Limb (tissue), 2 donors: ENCODE results near the gene VPS37C.

ENCODE experiments used
- DNase-seq, 2 donors: peaks; one replicate each; pipeline ENCODE4 v3.0.0-alpha.2; 2016; ENCODE audit errors: extremely low spot score in 2 of 2

The VPS37C gene

GRCh38 chr11:61133956-61134662, 27.1 kb downstream of the VPS37C start:
- DNase-seq = no peak

DNA sequence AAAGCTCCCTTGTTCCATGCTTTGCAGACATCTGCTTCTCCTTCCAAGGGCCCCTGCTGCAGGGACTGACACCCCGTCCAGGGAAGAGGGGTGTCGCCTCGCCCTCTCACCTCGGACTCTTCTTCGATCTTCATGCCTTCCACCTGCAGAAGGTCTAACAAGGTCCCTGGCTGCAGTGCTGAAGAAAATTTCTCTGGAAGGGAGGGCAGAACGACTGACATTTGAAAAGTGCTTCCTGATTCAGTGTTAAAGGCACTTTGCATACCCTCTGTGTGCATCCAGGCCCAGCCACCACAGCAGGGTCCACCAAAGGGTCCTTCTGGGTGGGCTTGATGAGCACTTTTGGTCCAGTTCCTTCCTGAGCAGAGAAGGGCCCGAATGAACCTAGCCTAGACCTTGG, 28.1 kb downstream of the VPS37C start:
- DNase-seq = no peak

- no peak for DNase-seq
Observed at GRCh38 chr11:61132646-61133045, 28.6 kb downstream of the VPS37C start.

DNA sequence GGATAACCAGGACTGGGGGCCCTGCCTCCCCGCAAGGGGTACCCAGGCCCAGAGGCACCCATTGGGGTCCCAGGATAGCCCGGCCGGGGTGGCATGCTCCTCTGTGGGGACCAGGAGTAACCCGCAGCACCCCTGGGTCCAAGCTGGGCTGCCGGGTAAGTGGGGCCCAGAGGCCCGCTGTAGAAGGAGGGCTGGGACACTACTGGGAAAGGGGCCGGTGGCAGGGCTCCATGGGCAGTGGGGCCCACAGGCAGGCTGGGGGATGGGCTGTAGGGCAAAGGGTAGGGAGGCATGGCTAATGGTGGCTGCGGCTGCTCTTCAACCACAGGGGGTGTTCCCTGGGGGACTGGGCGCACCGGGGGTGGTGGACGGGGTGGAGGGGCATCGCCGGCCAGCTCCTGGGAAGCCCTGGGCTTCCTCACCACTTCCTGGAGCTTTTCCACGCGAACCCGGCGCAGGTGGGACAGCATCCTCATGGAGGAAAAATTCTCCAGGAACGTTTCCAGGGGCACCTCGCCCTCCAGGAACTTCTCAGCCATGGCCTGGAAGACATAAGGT, 29.1 kb downstream of the VPS37C start:
- DNase-seq = no peak

GRCh38 chr11:61131586-61131985, 29.6 kb downstream of the VPS37C start:
- no peak for DNase-seq

GRCh38 chr11:61131186-61131585, 30.0 kb downstream of the VPS37C start:
- peak in 1 of 2 donors; percentile 13 for DNase-seq

DNA sequence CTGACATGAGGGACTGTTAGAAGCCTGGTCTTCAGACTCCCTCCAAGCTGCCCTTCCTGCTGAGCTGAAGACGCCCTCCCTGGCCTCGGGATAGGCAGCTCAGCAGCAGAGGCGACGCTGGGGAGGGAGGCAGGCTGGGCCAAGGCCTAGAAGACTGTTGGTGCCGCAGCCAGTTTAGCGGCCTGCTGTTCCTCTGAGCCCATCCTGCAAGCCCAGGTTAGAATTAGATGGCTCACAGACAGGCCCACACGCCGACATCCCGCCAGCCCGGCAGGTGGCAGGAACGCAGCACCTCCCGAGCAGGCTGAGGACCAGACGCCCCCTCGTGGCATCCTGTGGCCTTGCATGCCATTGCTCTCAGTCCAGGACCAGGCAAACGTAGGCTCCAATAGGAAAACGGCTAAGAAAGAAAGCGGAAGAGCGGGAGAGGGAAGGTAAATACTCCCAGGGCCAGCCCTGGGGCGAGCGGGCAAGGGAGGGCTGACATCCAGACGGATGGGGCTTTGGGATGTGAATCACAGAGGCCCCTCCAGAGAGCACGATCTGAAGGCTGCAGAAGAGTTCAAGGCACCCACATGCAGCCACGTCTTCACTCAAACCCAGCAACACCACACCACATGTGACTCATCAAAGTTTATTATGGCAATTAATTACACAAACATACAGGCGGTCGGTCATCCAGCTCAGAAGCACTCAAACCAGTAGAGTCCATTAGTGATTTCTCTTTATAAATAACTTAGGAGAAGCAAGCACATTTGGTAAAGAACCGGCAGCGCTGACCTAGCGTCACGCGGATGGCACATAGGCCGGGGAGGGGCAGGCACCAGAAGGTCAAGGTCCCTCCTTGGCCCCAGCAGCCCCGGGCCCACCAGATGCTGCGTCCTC, 31.3 kb downstream of the VPS37C start:
- DNase-seq = peak; percentile 86 to 94

GRCh38 chr11:61128947-61129638, 32.1 kb downstream of the VPS37C start:
- no peak for DNase-seq

- no peak for DNase-seq
Observed at GRCh38 chr11:61127991-61128390, 33.2 kb downstream of the VPS37C start.

DNA sequence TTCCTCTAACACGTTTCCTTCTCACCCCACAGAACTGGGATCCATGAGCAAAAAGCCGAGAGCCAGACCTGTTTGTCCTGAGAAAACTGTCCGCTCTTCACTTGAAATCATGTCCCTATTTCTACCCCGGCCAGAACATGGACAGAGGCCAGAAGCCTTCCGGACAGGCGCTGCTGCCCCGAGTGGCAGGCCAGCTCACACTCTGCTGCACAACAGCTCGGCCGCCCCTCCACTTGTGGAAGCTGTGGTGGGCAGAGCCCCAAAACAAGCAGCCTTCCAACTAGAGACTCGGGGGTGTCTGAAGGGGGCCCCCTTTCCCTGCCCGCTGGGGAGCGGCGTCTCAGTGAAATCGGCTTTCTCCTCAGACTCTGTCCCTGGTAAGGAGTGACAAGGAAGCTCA, 35.0 kb downstream of the VPS37C start:
- DNase-seq = peak in 1 of 2 donors; percentile 54

DNA sequence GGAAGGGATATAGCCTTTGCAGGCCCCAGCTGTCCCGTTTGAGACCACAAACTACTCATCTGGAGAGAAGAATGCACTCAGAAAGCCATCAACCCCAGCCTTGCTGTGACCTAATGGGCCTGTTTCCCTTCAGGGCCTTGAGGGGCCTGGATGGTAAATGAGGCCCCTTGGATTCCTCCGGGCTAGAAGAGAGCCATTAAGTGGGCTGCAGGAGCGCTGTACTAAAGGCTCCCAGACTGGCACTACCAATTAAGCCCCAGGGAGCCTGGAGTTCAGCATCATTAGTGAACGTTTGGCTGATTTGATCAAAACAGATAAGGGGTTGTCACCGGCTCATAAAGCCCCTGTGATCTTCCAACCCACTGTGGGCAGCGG, 35.9 kb downstream of the VPS37C start:
- DNase-seq = no peak

GRCh38 chr11:61124574-61125309, 36.5 kb downstream of the VPS37C start:
- DNase-seq = no peak

GRCh38 chr11:61123775-61124571, 37.3 kb downstream of the VPS37C start:
- no peak for DNase-seq

DNA sequence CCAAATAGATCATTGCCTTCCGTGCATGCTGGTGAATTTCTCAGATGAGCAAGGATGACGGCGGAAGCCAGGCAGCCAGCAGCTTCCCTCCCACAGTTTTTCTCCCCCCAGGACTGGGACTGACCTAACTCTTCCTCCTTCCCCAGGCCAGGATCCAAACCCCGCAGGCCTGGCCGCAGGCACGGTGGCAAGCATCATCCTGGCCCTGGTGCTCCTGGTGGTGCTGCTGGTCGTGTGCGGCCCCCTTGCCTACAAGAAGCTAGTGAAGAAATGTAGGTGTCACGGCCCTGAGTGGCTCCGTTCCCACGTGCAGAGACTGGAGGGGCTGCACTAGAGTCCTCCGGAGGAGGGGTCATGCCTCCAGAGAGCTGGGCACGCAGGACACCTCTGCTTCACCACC, 38.5 kb downstream of the VPS37C start:
- DNase-seq = no peak

DNA sequence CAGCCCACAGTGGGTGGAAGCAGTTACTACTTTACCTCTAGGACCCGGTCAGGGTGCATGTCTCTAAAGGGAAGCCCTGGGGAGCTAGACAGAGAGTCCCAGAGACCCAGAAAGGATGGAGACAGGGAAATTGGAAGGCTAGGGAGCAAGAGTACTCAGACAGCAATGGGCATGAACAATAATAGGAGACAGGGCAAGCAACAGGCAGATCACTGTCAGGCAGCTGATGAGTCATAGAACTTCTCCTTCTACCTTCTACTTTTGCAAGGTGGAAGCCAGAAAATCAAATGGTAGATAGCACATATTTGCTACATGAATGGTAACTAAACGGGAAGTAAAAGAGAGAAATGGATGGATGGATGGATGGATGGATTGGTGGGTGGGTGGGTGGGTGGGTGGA, 39.3 kb downstream of the VPS37C start:
- no peak for DNase-seq

DNA sequence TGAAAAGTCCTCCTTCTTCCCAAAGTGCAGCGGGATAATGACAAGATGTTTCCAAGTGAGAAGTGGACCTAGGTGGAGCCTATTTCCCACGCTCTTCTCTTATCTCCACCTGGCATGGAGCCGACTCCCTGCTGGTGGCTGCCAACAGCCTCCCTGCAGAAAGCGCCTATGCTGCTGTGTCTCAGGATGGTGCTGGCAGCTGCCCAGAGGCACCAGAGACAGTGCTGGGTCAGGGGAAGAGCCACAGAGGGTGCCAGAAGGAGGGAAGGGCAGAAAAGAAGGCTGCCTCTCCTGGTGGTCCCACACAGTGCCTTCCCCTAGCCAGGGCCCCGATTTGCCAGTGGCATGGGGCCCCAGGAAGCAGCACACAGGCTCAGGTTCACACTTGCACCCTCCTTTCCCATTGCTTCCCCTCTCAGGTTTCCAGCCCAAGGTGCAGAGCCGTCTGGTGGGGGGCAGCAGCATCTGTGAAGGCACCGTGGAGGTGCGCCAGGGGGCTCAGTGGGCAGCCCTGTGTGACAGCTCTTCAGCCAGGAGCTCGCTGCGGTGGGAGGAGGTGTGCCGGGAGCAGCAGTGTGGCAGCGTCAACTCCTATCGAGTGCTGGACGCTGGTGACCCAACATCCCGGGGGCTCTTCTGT, 39.9 kb downstream of the VPS37C start:
- DNase-seq = no peak

GRCh38 chr11:61120706-61121191, 40.5 kb downstream of the VPS37C start:
- DNase-seq = peak; percentile 47 to 55

DNA sequence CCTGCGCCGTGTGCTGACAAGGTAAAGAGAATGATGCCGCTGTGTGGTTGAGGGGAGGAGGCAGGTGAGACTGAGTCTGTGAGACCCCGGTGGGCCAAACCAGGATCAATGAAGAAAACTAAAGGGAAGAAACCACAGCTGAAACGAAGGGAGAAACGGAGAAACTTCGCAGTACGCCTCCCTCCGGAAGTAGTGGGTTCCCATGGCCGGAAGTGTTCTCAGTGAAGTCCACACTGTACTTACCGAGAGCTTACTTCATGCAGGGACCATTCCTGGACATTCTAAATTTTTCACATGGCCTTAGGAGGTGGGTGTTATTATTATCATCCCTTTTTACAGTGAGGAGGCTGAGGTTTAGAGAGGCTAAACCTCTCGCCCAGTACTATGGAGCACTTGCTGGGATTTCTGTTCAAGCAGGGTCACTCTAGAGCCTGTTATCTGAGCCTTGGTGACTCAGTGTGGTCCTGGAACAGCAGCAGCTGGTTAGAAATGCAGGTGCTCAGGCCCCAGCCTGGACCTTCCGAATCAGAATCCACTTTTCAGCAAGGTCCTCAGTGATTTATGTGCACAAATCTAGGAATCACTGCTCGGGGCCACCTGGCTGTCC, 41.0 kb downstream of the VPS37C start:
- DNase-seq = no peak

DNA sequence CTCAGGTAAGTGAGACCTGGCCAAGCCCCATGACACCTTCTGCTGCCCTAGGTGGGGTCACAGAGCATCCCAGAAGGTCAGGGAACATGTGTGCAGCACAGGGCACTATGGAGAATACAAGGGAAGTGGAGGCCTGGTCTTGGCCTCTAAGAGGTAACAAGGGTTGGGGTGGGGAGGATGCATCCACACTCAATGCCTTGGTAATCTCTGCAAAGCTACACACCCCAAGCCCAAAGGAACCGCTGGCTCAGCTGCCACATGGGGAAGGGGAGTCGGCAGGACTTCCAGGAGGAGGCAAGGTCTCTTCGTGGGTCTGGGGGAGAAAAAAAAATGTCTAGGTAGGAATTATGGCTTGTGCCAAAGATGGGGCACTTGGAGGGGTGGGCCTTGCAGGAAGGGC, 41.7 kb downstream of the VPS37C start:
- no peak for DNase-seq
